GM12875 (cell line): ENCODE measurements around the gene CLPSL2.

Source experiments
- H3K4me3 ChIP-seq: one replicate; pipeline ENCODE4 v1.5.1; 2011; ENCODE audit warnings: low read depth, low read length, control low read depth
- CTCF ChIP-seq: IDR thresholded peaks from 2 replicates; pipeline ENCODE4 v1.5.1; 2011; ENCODE audit warnings: low read depth, mild to moderate bottlenecking, control low read depth, inconsistent platforms, low read length, moderate library complexity, borderline replicate concordance; ENCODE audit not compliant: insufficient read depth

CLPSL2 gene

GRCh38 chr6:35788423-35788982 lies 12.1 kb downstream of the CLPSL2 start:
- TF ChIP-seq CTCF, result no peak
- no peak overlapping the region for H3K4me3 ChIP-seq

GRCh38 chr6:35790683-35791082 lies 14.3 kb downstream of the CLPSL2 start:
- no peak for TF ChIP-seq CTCF
- no peak overlapping the region for H3K4me3 ChIP-seq

- H3K4me3 ChIP-seq, result no peak overlapping the region
- TF ChIP-seq CTCF, result no peak
Measured at GRCh38 chr6:35794536-35795452, 18.4 kb downstream of the CLPSL2 start.

DNA sequence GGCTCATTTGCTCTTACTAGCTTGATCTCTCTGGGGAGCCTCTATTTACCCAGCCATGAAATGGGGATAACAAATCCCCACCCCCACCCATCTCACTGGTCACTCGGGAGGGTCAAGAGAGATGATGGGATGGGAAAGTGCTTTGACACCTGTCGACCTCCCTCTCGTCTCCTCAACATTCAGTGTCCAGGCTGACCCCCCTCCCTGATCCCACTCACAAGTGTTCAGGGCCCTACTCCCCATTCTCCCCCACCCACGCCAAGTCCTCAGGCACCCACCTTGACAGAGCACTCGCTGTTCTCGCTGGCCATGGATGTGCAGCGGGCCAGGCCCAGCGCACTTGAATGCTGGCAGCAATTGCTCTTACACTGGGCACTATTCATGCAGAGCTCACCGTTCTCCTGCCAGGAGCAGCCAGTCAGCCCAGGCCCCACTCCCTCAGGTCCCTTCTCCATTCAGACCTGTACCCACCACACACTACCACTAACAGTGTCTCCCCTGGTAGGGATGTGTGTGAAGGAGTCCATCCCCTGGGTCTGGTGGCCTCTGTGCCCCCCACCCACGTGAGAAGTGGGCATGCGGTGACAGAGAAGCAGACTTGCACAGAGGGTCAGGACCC lies 19.2 kb downstream of the CLPSL2 start:
- TF ChIP-seq CTCF, result no peak
- no peak overlapping the region for H3K4me3 ChIP-seq

DNA sequence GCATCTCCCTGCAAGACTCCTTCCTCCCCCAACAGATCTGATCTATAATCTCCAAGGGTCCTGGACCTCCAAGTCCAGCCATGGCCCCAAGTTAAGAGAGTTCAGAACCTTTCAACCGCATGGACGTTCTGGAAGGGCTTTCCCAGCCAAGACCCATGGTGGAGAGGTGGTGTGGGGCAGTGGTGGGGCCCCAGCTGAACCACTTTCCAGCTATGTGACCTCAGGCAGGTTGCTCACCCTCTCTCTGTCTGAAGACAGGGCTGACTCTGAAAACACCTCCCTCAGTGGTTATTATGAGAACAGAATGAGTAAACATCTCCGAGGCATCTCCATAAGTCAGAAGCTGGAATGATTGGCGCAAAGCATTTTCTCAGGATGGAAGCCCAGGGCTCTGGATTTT lies 19.8 kb downstream of the CLPSL2 start:
- no peak overlapping the region for H3K4me3 ChIP-seq
- no peak for TF ChIP-seq CTCF

- H3K4me3 ChIP-seq, result no peak overlapping the region
- TF ChIP-seq CTCF, result no peak
Measured at GRCh38 chr6:35797837-35798526, 21.6 kb downstream of the CLPSL2 start.
